ENCODE results near the gene ZBTB21.
"Not testable (repeated sequence)": the region's sequence is repeated elsewhere in the genome, so short reads cannot be mapped to it uniquely, and the experiment has no call there.

GRCh38 chr21:41994613-41995012, 15.5 kb downstream of the ZBTB21 start:
- TF ChIP-seq, protein P1, sequence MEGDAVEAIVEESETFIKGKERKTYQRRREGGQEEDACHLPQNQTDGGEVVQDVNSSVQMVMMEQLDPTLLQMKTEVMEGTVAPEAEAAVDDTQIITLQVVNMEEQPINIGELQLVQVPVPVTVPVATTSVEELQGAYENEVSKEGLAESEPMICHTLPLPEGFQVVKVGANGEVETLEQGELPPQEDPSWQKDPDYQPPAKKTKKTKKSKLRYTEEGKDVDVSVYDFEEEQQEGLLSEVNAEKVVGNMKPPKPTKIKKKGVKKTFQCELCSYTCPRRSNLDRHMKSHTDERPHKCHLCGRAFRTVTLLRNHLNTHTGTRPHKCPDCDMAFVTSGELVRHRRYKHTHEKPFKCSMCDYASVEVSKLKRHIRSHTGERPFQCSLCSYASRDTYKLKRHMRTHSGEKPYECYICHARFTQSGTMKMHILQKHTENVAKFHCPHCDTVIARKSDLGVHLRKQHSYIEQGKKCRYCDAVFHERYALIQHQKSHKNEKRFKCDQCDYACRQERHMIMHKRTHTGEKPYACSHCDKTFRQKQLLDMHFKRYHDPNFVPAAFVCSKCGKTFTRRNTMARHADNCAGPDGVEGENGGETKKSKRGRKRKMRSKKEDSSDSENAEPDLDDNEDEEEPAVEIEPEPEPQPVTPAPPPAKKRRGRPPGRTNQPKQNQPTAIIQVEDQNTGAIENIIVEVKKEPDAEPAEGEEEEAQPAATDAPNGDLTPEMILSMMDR (IDR thresholded peaks at IDR 0.05), result not testable (repeated sequence)
- not testable (repeated sequence) for TF ChIP-seq POLR2A (IDR thresholded peaks at IDR 0.05); EP300 (IDR thresholded peaks at IDR 0.05; ENCODE audit: low read depth); POLR2AphosphoS5 (IDR thresholded peaks at IDR 0.05)

Data from transverse colon (tissue), 4 donors.